GM18520 (cell line): ENCODE data around the gene MRGPRX1.
"Not testable (repeated sequence)": the region's sequence is repeated elsewhere in the genome, so short reads cannot be mapped to it uniquely, and the experiment has no call there.

Experiments
- ATAC-seq: cut with Tn5 transposase; IDR thresholded peaks from one replicate; pipeline ENCODE4 v1.9.1; 2021; ENCODE audit not compliant: unreplicated experiment

MRGPRX1 gene

DNA sequence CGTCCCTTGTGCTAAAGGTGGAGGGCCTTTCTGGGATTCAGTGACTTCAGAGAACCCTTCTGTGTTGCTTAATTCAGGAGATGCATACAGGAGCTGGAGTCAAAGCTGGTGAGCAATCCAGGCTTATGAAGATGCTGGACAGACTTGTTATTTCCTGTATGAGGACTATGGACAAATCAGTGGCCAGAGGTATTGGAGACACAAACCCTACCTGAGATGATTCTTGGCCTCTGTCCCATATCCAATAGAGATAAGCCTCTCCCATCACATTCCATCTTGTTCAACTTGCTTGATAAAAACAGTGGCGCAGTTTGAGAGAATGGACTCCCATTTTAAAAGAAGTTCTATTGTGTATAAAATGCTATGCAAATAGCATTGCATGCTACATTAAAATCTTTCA, at the start of gene MRGPRX1:
Gene MRGPRX1, minus strand, starts transcription at position 101 of the 400 bp plus-strand sequence. CDS start 4,630 bp downstream, outside the sequence.
- ATAC-seq, result no peak

DNA sequence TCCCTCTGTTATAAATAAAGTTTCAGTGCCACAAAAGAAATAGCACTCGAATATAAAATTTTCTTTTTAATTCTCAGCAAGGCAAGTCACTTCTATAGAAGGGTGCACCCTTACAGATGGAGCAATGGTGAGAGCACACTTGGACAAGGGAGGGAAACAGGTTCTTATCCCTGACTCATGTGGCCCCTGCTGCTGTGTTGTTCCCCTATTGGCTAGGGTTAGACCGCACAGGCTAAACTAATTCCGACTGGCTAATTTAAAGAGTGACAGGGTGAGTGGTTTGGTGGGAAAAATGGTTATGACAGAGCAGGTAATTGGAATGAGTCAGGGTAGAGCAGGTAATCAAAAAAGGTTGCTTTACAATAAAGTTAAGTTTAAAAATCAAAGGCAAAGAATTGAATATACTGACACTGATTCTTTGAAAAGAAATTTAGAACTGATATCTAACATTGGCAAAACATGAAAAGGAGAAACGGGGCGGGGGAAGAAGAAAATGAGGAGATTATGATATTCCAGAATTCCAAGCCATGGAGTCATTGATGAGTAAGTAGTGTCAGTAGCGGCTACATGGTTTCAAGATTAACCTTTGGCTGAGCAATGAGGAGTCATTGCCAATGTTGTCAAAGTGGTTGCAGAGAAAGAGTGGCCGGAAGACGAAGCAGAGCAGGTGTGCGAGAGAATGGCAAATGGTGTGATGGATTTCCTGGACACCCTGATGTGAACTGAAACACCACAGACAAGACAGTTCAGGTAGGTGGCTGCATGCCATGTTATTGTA, 48.4 kb upstream of the MRGPRX1 start:
- no peak for ATAC-seq

- no peak for ATAC-seq
Measured at GRCh38 chr11:18986744-18987143, 47.5 kb upstream of the MRGPRX1 start.

- ATAC-seq, result no peak
Measured at GRCh38 chr11:18981897-18982296, 42.7 kb upstream of the MRGPRX1 start.

GRCh38 chr11:18974192-18974591, 35.0 kb upstream of the MRGPRX1 start:
- no peak for ATAC-seq

GRCh38 chr11:18972336-18972735, 33.1 kb upstream of the MRGPRX1 start:
- ATAC-seq, result no peak

DNA sequence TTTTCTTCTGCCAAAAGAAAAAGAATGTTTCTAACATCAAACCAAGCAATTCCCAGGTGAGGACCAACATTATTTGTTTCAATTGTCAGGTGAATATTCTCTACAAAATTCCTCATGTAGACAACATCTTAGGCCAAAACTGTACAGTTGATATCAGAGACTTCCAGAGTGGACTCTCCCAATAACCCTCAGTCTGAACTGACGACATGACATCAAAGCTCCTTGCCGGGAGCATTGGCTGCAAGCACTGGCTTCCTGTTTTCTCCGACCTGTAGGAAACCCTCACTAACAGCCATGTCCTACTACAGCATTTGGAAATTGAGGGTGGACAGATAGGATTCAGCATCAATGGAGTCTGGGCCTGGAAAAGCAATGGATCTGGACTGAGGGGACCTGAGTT, 30.5 kb upstream of the MRGPRX1 start:
- no peak for ATAC-seq

DNA sequence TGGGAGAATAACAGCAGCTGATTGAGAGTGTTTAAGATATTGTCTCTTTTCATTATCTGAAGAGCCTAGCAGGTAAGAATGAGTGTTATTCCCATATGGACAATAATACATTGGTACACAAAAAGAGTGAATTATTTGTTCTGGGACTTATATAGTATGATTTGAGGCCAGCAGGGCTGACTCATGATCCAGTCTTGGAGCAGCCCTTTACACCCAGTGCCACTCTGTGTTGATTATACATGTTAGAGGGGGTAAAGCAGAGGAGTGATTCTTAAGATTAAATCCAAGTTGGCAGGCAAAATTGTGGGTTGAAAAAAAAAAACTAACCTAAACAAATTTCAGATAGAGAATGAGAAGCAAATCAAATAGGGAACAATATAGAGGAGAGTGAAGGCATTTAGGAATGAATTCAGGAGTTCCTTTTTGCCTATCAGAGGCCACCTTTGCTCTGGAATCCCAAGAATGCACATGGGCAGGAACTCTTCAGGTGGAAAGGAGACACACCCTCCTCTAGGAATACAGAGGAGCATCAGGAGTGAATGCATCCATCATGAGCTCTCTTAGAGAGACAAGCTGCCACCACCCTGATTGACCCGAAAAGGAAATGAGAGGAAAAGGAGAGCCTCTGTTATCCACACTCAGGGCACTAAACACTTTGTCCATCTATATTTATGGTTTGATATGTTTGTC, 19.2 kb upstream of the MRGPRX1 start:
- no peak for ATAC-seq

- no peak for ATAC-seq
Measured at GRCh38 chr11:18956630-18957029, 17.4 kb upstream of the MRGPRX1 start.

GRCh38 chr11:18936002-18936673, 3.1 kb downstream of the MRGPRX1 start:
- ATAC-seq, result no peak

GRCh38 chr11:18934195-18934814, 4.9 kb downstream of the MRGPRX1 start:
- no peak for ATAC-seq

DNA sequence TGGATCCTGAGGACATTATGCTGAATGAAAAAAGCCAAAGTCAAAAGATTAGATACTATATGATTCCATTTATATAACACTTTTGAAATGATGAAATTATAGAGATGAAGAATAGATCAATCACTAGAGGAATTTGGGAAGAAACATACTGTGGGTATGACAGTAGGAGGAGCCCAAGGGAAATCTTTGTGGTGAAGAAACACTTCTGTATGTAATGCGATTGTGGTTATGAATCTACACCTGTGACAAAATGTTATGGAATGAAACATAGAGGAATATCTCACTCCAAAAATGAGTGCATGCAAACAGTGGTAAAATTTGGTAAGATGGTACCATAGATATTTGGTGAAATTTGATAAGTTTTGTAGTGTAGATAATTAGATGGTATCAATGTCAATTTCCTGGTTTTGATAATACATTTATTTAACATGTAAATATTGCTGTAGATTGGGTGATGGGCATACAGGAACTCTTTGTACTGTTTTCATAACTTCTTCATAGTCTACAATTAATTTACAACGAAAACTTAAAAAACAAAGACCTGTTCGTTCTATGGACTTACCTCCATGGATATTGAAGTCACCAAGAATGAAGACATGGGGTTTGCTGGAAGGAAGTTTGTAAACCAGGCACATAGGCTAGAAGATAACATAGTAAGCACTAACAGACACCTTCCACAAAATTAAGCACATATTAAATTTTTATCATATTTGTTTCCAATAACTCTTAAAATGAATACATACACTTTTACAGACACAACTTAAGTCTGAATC, 11.5 kb downstream of the MRGPRX1 start:
- ATAC-seq, result no peak

DNA sequence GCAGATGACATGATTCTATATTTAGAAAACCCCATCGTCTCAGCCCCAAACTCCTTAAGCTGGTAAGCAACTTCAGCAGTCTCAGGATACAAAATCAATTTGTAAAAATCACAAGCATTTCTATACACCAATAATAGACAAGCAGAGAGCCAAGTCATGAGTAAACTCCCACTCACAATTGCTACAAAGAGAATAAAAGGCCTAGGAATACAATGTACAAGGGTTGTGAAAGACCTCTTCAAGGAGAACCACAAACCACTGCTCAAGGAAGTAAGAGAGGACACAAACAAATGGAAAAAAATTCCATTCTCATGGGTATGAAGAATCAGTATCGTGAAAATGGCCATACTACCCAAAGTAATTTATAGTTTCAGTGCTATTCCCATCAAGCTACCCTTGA, 13.8 kb downstream of the MRGPRX1 start:
- ATAC-seq, result not testable (repeated sequence)

DNA sequence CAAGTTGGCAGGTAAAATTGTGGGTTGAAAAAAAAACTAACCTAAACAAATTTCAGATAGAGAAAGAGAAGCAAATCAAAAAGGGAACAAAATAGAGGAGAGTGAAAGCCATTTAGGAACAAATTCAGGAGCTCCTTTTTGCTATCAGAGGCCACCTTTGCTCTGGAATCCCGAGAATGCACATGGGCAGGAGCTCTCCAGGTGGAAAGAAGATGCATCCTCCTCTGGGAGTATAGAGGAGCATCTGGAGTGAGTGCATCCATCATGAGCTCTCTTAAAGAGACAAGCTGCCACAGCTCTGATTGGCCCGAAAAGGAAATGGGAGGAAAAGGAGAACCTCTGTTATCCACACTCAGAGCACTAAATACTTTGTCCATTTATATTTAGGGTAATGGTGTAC, 26.3 kb downstream of the MRGPRX1 start:
- ATAC-seq, result no peak

- ATAC-seq, result no peak
Measured at GRCh38 chr11:18907391-18907790, 31.8 kb downstream of the MRGPRX1 start.

- ATAC-seq, result not testable (repeated sequence)
Measured at GRCh38 chr11:18900637-18901036, 38.6 kb downstream of the MRGPRX1 start.

DNA sequence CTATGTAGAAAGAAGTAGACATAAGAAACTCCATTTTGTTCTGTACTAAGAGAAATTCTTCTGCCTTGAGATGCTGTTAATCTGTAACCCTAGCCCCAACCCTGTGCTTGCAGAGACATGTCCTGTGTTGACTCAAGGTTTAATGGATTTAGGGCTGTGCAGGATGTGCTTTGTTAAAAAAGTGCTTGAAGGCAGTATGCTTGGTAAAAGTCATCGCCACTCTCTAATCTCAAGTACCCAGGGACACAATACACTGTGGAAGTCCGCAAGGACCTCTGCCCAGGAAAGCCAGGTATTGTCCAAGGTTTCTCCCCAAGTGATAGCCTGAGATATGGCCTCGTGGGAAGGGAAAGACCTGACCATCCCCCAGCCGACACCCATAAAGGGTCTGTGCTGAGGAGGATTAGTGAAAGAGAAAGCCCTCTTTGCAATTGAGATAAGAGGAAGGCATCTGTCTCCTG, 39.0 kb downstream of the MRGPRX1 start:
- ATAC-seq, result not testable (repeated sequence)

DNA sequence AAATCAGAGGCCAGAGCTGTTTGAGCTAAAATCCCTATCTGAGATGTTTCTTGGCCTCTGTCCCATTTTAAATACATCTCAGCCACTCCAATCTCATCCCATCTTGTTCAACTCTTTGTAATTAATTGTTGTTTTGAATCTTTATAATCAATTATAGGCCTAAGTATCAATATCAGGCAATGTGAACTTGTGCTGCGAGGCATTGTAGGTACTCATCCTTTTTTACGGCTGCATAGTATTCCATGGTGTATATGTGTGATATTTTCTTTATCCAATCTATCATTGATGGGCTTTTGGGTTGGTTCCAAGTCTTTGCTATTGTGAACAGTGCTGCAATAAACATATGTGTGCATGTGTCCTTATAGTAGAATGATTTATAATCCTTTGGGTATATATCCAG, 47.5 kb downstream of the MRGPRX1 start:
- ATAC-seq, result not testable (repeated sequence)

DNA sequence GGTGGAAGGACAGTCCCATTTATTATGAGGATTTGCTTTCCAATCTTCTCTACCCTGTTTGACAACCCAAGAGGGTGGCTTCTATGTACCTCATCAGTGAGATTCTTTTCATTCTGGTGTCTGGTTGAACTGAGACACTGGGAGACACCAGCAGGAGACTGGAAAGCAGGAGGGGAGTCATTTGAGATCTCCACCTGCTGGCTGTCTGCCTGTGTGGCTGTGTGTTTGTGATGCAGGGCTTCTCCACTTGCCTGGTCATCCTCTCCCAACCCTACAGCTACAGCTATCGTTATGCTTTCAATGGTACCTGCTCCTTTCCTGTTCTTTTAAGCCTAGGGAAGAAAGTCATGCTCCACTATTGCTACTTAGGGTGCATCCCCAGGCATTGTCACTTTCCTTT, 48.6 kb downstream of the MRGPRX1 start:
- ATAC-seq, result no peak
